ENCODE data around the gene PKP1.

PKP1 gene

GRCh38 chr1:201310251-201310985, 27.1 kb downstream of the PKP1 start:
- no peak for DNase-seq

- DNase-seq: no peak
These were observed 27.7 kb downstream of the PKP1 start for GRCh38 chr1:201310986-201311355.

- no peak for DNase-seq
These were observed 28.2 kb downstream of the PKP1 start for GRCh38 chr1:201311356-201312011.

GRCh38 chr1:201312298-201312697, 29.0 kb downstream of the PKP1 start:
- DNase-seq: no peak

- no peak for DNase-seq
These were observed 29.8 kb downstream of the PKP1 start for GRCh38 chr1:201313086-201313485.

- no peak for DNase-seq
These were observed 33.2 kb downstream of the PKP1 start for GRCh38 chr1:201316556-201316955.

GRCh38 chr1:201317551-201317950, 34.2 kb downstream of the PKP1 start:
- DNase-seq: no peak

GRCh38 chr1:201318504-201319340, 35.4 kb downstream of the PKP1 start:
- DNase-seq: no peak

GRCh38 chr1:201319631-201320030, 36.3 kb downstream of the PKP1 start:
- DNase-seq: no peak

GRCh38 chr1:201320168-201320788, 37.0 kb downstream of the PKP1 start:
- no peak for DNase-seq

- no peak for DNase-seq
These were observed 38.6 kb downstream of the PKP1 start for GRCh38 chr1:201321826-201322390.

GRCh38 chr1:201322653-201323510, 39.6 kb downstream of the PKP1 start:
- no peak for DNase-seq

- DNase-seq: no peak
These were observed 41.0 kb downstream of the PKP1 start for GRCh38 chr1:201324306-201324705.

GRCh38 chr1:201324821-201325677, 41.7 kb downstream of the PKP1 start:
- no peak for DNase-seq

GRCh38 chr1:201325678-201326060, 42.4 kb downstream of the PKP1 start:
- no peak for DNase-seq

GRCh38 chr1:201326710-201327109, 43.4 kb downstream of the PKP1 start:
- no peak for DNase-seq

- DNase-seq: no peak
These were observed 44.5 kb downstream of the PKP1 start for GRCh38 chr1:201327687-201328240.

- no peak for DNase-seq
These were observed 45.3 kb downstream of the PKP1 start for GRCh38 chr1:201328576-201328975.

- DNase-seq: no peak
These were observed 46.0 kb downstream of the PKP1 start for GRCh38 chr1:201329286-201329685.

- no peak for DNase-seq
These were observed 46.5 kb downstream of the PKP1 start for GRCh38 chr1:201329801-201330200.

GRCh38 chr1:201330541-201330940, 47.2 kb downstream of the PKP1 start:
- DNase-seq: no peak
